Loucy (cell line): Measurements from ENCODE around the gene TYR.
"Not testable (repeated sequence)": the region's sequence is repeated elsewhere in the genome, so short reads cannot be mapped to it uniquely, and the experiment has no call there.

ENCODE experiments used
- EZH2phosphoT487 ChIP-seq: fragments of 200-600 bp; IDR thresholded peaks from 2 replicates; pipeline ENCODE4 v1.6.1; 2018; ENCODE audit warnings: antibody characterized with exemption, mild to moderate bottlenecking, moderate library complexity, borderline replicate concordance
- TF ChIP-seq, protein P1 (sequence below): fragments of 200-600 bp; sonication (generic); conservative IDR thresholded peaks from 2 replicates; pipeline ENCODE4 v1.5.1; 2014; ENCODE audit warnings: mild to moderate bottlenecking, antibody characterized with exemption, low read length

- TF ChIP-seq, protein P1, sequence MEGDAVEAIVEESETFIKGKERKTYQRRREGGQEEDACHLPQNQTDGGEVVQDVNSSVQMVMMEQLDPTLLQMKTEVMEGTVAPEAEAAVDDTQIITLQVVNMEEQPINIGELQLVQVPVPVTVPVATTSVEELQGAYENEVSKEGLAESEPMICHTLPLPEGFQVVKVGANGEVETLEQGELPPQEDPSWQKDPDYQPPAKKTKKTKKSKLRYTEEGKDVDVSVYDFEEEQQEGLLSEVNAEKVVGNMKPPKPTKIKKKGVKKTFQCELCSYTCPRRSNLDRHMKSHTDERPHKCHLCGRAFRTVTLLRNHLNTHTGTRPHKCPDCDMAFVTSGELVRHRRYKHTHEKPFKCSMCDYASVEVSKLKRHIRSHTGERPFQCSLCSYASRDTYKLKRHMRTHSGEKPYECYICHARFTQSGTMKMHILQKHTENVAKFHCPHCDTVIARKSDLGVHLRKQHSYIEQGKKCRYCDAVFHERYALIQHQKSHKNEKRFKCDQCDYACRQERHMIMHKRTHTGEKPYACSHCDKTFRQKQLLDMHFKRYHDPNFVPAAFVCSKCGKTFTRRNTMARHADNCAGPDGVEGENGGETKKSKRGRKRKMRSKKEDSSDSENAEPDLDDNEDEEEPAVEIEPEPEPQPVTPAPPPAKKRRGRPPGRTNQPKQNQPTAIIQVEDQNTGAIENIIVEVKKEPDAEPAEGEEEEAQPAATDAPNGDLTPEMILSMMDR, result not testable (repeated sequence)
- not testable (repeated sequence) for TF ChIP-seq EZH2phosphoT487
Measured at GRCh38 chr11:89272540-89273088, 94.9 kb downstream of the TYR start.
